ENCODE measurements around the gene BATF.

GRCh38 chr14:75525969-75526368, 3.7 kb downstream of the BATF start:
- TF ChIP-seq EZH2 (IDR thresholded peaks at IDR 0.05; ENCODE audit: borderline replicate concordance, insufficient read depth, low read depth, low read length, poor library complexity, severe bottlenecking) (no peak), CTCF (IDR thresholded peaks at IDR 0.05) (no peak)

Data from B cell (primary cell).